GM19455 (cell line): ENCODE data around the gene ANKRD7.
"Not testable (repeated sequence)": the region's sequence is repeated elsewhere in the genome, so short reads cannot be mapped to it uniquely, and the experiment has no call there.

ENCODE experiments used
- ATAC-seq: cut with Tn5 transposase; IDR thresholded peaks from one replicate; pipeline ENCODE4 v1.9.1; 2021; ENCODE audit not compliant: unreplicated experiment

ANKRD7 gene

DNA sequence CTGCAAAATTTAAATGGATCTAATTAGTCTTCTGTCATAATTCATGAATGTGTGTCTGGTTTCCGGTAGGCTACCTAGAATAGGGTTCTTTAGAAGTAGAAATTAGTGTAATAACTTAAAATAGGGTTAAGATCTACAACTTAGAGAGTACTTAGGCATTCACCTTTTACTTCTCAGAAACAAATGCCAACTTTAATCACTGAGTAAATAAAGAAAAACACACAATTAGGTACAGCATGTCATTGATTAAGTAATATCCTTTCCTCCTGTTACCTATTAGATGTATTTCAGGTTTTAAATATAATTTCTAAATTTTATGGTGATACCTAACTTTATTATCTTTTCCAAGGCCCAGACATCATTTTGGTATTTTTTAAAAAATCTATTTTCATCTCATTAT is 9.3 kb downstream of the ANKRD7 start:
- ATAC-seq: no peak

DNA sequence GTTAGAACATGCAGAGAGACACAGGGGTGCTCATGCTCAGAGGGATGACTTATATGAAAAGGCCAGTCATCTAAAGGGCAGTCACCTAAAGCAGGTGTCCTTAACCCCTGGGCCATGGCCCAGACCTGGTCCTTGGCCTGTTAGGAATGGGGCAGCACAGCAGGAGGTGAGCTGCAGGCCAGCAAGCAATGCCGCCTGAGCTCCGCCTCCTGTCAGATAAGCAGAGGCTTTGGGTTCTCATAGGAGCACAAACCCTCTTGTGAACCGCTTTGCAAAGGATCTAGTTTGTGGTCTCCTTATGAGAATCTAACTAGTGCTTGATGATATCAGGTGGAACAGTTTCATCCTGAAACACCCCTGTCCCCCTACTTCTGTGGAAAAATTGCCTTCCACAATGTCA is 14.5 kb downstream of the ANKRD7 start:
- ATAC-seq: no peak

- not testable (repeated sequence) for ATAC-seq
Measured at GRCh38 chr7:118240320-118240719, 15.8 kb downstream of the ANKRD7 start.

DNA sequence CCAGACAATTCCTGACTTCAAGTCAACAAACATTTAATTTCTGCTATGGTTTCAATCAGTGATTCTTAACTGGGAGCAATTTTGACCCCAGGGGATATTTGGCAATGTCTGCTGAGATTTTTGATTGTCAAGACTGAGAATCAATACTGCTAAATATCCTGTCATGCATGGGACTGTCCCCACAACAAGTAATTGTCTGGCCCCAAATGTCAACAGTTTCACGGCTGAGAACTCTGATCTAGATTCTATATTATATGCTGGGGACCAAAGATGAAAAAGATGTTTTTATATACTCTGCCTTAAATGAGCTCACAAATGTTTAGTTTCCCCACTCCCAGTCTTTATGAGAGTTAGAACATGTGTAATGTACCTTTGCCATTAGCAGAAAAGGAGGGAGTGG is 19.2 kb downstream of the ANKRD7 start:
- no peak for ATAC-seq

GRCh38 chr7:118245267-118246040 is 20.9 kb downstream of the ANKRD7 start:
- no peak for ATAC-seq

GRCh38 chr7:118250860-118251494 is 26.5 kb downstream of the ANKRD7 start:
- ATAC-seq: no peak

- ATAC-seq: no peak
Measured at GRCh38 chr7:118252087-118252486, 27.6 kb downstream of the ANKRD7 start.

DNA sequence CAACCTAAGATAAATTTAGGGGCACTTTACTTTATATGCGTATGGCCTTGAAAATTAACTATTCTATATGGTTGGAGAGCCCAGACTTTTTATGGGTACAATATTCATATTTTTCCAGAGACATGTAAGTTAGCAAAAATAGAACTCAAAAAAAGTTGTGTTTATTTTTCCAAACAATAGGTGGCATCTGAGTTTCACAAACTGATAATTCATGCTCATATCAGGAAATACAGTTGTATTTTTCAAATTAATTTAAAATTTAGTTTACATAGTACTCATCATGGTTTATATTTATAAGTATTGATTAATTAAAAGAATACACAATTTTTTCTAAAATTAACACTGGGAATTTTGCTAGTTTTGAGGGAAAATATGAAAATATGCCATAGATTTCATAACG is 34.6 kb downstream of the ANKRD7 start:
- no peak for ATAC-seq

DNA sequence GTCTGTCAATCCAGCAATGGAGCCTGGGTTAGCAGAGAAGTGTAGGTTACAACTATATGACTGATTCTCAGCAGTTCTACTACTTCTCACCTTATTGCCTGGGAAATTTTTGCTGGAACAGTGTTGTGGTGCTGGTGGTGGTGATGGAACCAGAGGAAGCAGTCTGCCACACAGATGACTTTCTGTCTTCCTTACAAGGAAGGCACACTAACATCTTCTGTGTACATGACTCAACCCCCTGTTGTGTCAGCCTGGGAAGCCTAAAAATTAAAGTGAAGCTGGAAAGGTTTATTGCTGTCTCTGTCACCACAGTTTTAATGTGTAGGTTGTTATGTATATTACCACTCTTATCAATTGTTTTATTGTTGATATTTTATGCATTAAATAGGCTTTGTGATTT is 40.3 kb downstream of the ANKRD7 start:
- no peak for ATAC-seq

DNA sequence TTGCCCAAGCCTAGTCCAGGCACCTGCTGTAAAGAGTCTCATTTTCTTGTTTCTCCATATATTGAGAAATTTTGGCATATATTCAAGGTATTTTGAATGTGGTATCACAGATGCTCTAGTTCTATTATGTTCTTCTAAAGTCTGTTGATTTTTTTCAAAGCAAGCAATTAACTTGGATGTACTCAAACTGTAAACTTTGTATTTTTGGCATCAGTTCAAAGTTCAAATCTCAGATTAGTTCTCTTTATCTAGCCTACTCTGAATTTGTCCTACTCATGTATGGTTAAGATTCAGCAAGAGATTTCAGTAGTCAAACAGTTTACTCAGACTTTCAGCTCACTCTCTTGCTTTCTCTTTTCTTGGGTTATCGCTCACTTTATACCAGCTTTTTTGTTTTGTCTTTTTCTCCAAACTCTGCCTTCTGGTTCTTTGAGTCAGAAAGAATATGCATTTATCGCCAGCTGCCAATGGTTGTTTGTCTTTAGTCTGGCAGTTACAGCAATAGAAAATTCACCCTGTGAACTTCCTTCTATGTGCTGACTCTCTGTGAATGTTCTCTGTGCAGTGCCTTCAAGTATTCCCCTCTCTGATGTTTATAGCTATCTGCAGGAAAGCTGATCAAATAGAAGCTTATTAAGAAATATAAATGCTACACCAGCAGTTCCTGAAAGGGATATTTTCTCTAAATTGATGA is 56.0 kb downstream of the ANKRD7 start:
- no peak for ATAC-seq

GRCh38 chr7:118281196-118281595 is 56.7 kb downstream of the ANKRD7 start:
- ATAC-seq: no peak

- ATAC-seq: no peak
Measured at GRCh38 chr7:118285358-118285757, 60.9 kb downstream of the ANKRD7 start.

- no peak for ATAC-seq
Measured at GRCh38 chr7:118286131-118286530, 61.6 kb downstream of the ANKRD7 start.

GRCh38 chr7:118288098-118288497 is 63.6 kb downstream of the ANKRD7 start:
- ATAC-seq: peak; percentile 75

DNA sequence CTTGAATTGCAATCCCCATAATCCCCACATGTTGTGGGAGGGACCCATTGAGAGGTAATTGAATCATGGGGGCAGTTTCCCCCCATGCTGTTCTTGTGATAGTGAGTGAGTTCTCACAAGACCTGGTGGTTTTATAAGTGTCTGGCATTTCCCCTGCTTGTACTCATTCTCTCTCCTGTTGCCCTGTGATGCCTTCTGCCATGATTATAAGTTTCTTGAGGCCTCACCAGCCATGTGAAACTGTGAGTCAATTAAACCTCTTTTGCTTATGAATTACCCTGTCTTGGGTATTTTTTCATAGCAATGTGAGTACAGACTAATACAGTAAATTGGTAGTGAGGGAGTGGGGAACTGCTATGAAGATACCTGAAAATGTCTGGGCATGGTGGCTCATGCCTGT is 65.0 kb downstream of the ANKRD7 start:
- no peak for ATAC-seq
